Measurements from ENCODE around the gene MAGI3.

The MAGI3 gene

DNA sequence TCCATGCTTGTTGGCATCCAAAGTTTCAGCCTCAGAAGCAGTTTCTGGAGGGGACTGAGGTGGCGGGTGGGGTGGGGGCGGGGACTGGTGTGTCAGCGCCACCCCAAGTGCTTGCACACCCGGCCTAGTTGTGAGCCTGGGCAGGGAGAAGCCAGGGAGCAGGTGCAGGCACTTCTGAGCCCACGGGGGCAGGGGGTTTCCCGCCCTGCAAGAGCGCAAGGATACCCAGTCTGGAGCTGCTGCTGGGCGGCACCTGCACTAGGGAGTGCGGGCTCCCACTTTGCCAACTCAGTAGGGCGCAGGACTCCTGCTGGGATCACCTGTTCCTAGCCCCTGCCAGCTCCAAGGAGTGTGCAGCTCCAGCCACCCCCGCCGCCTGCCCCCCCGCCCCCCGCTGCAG, 33.5 kb downstream of the MAGI3 start:
- TF ChIP-seq EP300 (IDR thresholded peaks at IDR 0.05; ENCODE audit: borderline replicate concordance) (no peak), USF1 (IDR thresholded peaks at IDR 0.05) (no peak), ZBTB7A (IDR thresholded peaks at IDR 0.05; ENCODE audit: low read depth) (no peak), TAF1 (IDR thresholded peaks at IDR 0.05; ENCODE audit: low read depth) (no peak), NFIC (IDR thresholded peaks at IDR 0.05) (no peak), TEAD4 (IDR thresholded peaks at IDR 0.05) (no peak), RAD21 (IDR thresholded peaks at IDR 0.05; ENCODE audit: low read depth) (no peak), YY1 (IDR thresholded peaks at IDR 0.05; ENCODE audit: low read depth) (no peak), EGR1 (IDR thresholded peaks at IDR 0.05) (no peak), TCF12 (IDR thresholded peaks at IDR 0.05; ENCODE audit: low read depth) (no peak)
- TF ChIP-seq, protein P1, sequence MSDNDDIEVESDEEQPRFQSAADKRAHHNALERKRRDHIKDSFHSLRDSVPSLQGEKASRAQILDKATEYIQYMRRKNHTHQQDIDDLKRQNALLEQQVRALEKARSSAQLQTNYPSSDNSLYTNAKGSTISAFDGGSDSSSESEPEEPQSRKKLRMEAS (IDR thresholded peaks at IDR 0.05) = no peak

- TF ChIP-seq USF1 (IDR thresholded peaks at IDR 0.05) = no peak
- TF ChIP-seq RAD21 (IDR thresholded peaks at IDR 0.05; ENCODE audit: low read depth) = no peak
- TF ChIP-seq, protein P1 (IDR thresholded peaks at IDR 0.05) = no peak
- no peak for TF ChIP-seq YY1 (IDR thresholded peaks at IDR 0.05; ENCODE audit: low read depth)
- no peak for TF ChIP-seq TCF12 (IDR thresholded peaks at IDR 0.05; ENCODE audit: low read depth)
- TF ChIP-seq TEAD4 (IDR thresholded peaks at IDR 0.05) = no peak
- no peak for TF ChIP-seq FOXM1 (IDR thresholded peaks at IDR 0.05; ENCODE audit: borderline replicate concordance, low read depth)
- no peak for TF ChIP-seq NFIC (IDR thresholded peaks at IDR 0.05)
- no peak for TF ChIP-seq CREB1 (IDR thresholded peaks at IDR 0.05; ENCODE audit: low read depth)
- no peak for TF ChIP-seq CEBPB (IDR thresholded peaks at IDR 0.05)
- TF ChIP-seq, protein P2, sequence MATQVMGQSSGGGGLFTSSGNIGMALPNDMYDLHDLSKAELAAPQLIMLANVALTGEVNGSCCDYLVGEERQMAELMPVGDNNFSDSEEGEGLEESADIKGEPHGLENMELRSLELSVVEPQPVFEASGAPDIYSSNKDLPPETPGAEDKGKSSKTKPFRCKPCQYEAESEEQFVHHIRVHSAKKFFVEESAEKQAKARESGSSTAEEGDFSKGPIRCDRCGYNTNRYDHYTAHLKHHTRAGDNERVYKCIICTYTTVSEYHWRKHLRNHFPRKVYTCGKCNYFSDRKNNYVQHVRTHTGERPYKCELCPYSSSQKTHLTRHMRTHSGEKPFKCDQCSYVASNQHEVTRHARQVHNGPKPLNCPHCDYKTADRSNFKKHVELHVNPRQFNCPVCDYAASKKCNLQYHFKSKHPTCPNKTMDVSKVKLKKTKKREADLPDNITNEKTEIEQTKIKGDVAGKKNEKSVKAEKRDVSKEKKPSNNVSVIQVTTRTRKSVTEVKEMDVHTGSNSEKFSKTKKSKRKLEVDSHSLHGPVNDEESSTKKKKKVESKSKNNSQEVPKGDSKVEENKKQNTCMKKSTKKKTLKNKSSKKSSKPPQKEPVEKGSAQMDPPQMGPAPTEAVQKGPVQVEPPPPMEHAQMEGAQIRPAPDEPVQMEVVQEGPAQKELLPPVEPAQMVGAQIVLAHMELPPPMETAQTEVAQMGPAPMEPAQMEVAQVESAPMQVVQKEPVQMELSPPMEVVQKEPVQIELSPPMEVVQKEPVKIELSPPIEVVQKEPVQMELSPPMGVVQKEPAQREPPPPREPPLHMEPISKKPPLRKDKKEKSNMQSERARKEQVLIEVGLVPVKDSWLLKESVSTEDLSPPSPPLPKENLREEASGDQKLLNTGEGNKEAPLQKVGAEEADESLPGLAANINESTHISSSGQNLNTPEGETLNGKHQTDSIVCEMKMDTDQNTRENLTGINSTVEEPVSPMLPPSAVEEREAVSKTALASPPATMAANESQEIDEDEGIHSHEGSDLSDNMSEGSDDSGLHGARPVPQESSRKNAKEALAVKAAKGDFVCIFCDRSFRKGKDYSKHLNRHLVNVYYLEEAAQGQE (IDR thresholded peaks at IDR 0.05; ENCODE audit: low read depth) = no peak
- TF ChIP-seq EP300 (IDR thresholded peaks at IDR 0.05; ENCODE audit: borderline replicate concordance) = no peak
- no peak for TF ChIP-seq ZBTB7A (IDR thresholded peaks at IDR 0.05; ENCODE audit: low read depth)
- TF ChIP-seq EGR1 (IDR thresholded peaks at IDR 0.05) = no peak
These were observed 39.3 kb downstream of the MAGI3 start for GRCh38 chr1:113429461-113430153.

DNA sequence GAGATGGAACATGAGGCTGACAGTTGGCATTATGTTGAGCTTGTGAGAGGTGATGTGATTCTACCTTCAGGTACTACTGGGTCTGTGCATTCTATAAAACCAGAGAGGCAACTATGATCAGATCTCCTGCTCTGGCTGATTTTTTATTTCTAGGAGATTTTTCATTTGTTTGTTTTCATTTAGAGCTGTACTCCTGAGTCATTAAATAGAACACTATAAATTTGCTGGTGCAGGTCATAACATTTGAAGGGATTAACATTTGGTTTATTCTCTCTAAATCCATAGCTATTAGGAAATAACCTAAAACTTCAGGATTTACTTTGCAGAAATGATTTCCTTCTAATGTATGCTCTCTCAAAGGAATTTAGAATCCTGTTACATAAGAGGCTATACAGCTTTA, 42.9 kb downstream of the MAGI3 start:
- TF ChIP-seq ZBTB7A (IDR thresholded peaks at IDR 0.05; ENCODE audit: low read depth) (no peak), YY1 (IDR thresholded peaks at IDR 0.05; ENCODE audit: low read depth) (no peak), TEAD4 (IDR thresholded peaks at IDR 0.05) (no peak)
- TF ChIP-seq, protein P2 (IDR thresholded peaks at IDR 0.05; ENCODE audit: low read depth) = no peak

- TF ChIP-seq, protein P2 (IDR thresholded peaks at IDR 0.05; ENCODE audit: low read depth) = no peak
- TF ChIP-seq RAD21 (IDR thresholded peaks at IDR 0.05; ENCODE audit: low read depth) (no peak), TCF12 (IDR thresholded peaks at IDR 0.05; ENCODE audit: low read depth) (no peak), TAF1 (IDR thresholded peaks at IDR 0.05; ENCODE audit: low read depth) (no peak), CEBPB (IDR thresholded peaks at IDR 0.05) (no peak), FOXM1 (IDR thresholded peaks at IDR 0.05; ENCODE audit: borderline replicate concordance, low read depth) (no peak), USF1 (IDR thresholded peaks at IDR 0.05) (no peak), ZBTB7A (IDR thresholded peaks at IDR 0.05; ENCODE audit: low read depth) (no peak)
- TF ChIP-seq, protein P1 (IDR thresholded peaks at IDR 0.05) = no peak
These were observed 44.0 kb downstream of the MAGI3 start for GRCh38 chr1:113434081-113434873.

All from Ishikawa (cell line).